K562 (cell line): ENCODE results near the gene HLCS. TPM values are rescaled to one million over a fixed set of nuclear protein-coding genes. Genes with fewer than 3 reads are reported as not detected.

Experiments used
- ATAC-seq: fragments of 200-7000 bp; cut with Tn5 transposase; 3 replicates; pipeline ENCODE4 v1.9.1; 2020; ENCODE audit warnings: moderate library complexity
- BruUV-seq: library from RNA; stranded (reverse); fragments of 400-500 nt; replicated peaks from 2 replicates; lab custom pipeline; 2021; lab: Mats Ljungman, UMichigan
- CTCF ChIA-PET: fragments of 300-600 bp; formaldehyde crosslinking; extraction: SDS; loops from one replicate; lab custom pipeline; 2021; ENCODE audit warnings: low intra/inter-chr PET ratio; lab: Yijun Ruan, JAX
- POLR2A ChIA-PET: fragments of 300-600, 350-650 bp; sonication (Branson Sonifier 250); formaldehyde crosslinking; extraction: SDS; loops from one replicate; lab custom pipeline; 2021; ENCODE audit warnings: antibody characterized with exemption, inconsistent platforms; lab: Yijun Ruan, JAX
- DNase-seq, 4 experiments: peaks; one replicate each; pipeline versions ENCODE4 v3.0.0 to v3.0.0-alpha.2; 2011 to 2018; ENCODE audit warnings: low spot score in 3 of 4, mixed read lengths in 3 of 4; ENCODE audit errors: extremely low read depth in 1 of 4
- FAIRE-seq: peaks from 2 replicates; lab custom pipeline; 2011; peaks lifted over from hg19 to GRCh38; lab: Jason Lieb, UNC
- H2AFZ ChIP-seq: 2 replicates; pipeline ENCODE4 v1.6.0; 2011; ENCODE audit warnings: low read depth, low read length, control low read depth, inconsistent platforms
- H3K27ac ChIP-seq: fragments of 200-600 bp; 3 replicates; pipeline ENCODE4 v1.8.0; 2011; ENCODE audit warnings: low read depth, mild to moderate bottlenecking, control low read depth, inconsistent platforms, low read length, moderate library complexity, mixed read lengths; ENCODE audit errors: extremely low read depth
- H3K27me3 ChIP-seq, 2 experiments: fragments of 300-600 bp in 1 of 2; 2 replicates in 1 of 2; 3 replicates in 1 of 2; pipeline versions ENCODE4 v1.6.0 to v1.8.0; 2011; ENCODE audit warnings: inconsistent platforms in 2 of 2, low read length in 2 of 2, mild to moderate bottlenecking in 1 of 2, mixed read lengths in 1 of 2, moderate library complexity in 1 of 2; ENCODE audit not compliant: control insufficient read depth in 2 of 2, insufficient read depth in 2 of 2
- H3K36me3 ChIP-seq: fragments of 300-600 bp; 3 replicates; pipeline ENCODE4 v1.8.0; 2011; ENCODE audit warnings: mild to moderate bottlenecking, low read length, inconsistent platforms; ENCODE audit not compliant: control insufficient read depth, insufficient read depth
- H3K4me1 ChIP-seq, 2 experiments: fragments of 200-600 bp in 1 of 2; replicated peaks in 1 of 2; 2 replicates in 1 of 2; 3 replicates in 1 of 2; pipeline versions ENCODE4 v1.5.1 to v1.8.0; 2011; ENCODE audit warnings: inconsistent platforms in 2 of 2, low read length in 2 of 2, mild to moderate bottlenecking in 1 of 2, mixed read lengths in 1 of 2, moderate library complexity in 1 of 2; ENCODE audit not compliant: control insufficient read depth in 2 of 2, insufficient read depth in 2 of 2
- H3K4me2 ChIP-seq: 2 replicates; pipeline ENCODE4 v1.6.1; 2011; ENCODE audit warnings: low read length, control low read depth, inconsistent platforms, mixed read lengths; ENCODE audit not compliant: insufficient read depth
- H3K4me3 ChIP-seq: fragments of 200-600 bp; sonication (generic), shearing (Covaris generic); 2 replicates; pipeline ENCODE4 v1.5.1; 2016; ENCODE audit warnings: control low read depth, inconsistent platforms
- H3K79me2 ChIP-seq: fragments of 200-600 bp; 3 replicates; pipeline ENCODE4 v1.8.0; 2011; ENCODE audit warnings: low read length, inconsistent platforms; ENCODE audit not compliant: control insufficient read depth, insufficient read depth
- H3K9ac ChIP-seq, 2 experiments: 2 replicates each; pipeline versions ENCODE4 v1.6.0 to v1.6.1; 2011; ENCODE audit warnings: low read depth in 2 of 2, low read length in 2 of 2, control low read depth in 1 of 2, inconsistent platforms in 1 of 2, mild to moderate bottlenecking in 1 of 2, mixed read lengths in 1 of 2; ENCODE audit not compliant: insufficient read depth in 1 of 2
- H3K9me1 ChIP-seq: one replicate; pipeline ENCODE4 v1.6.0; 2011; ENCODE audit warnings: inconsistent platforms, mild to moderate bottlenecking, low read length, moderate library complexity; ENCODE audit not compliant: control insufficient read depth, insufficient read depth
- H3K9me3 ChIP-seq: replicated peaks from 2 replicates; pipeline ENCODE4 v1.5.1; 2011; ENCODE audit warnings: low read depth, low read length, inconsistent platforms; ENCODE audit not compliant: control insufficient read depth, insufficient read depth
- H4K20me1 ChIP-seq: replicated peaks from 2 replicates; pipeline ENCODE4 v1.6.1; 2011; ENCODE audit warnings: low read length, inconsistent platforms, mixed read lengths; ENCODE audit not compliant: control insufficient read depth, insufficient read depth
- CBX2 ChIP-seq: fragments of 200-600 bp; sonication (generic); IDR thresholded peaks from one replicate; pipeline ENCODE4 v1.6.1; 2012; ENCODE audit warnings: mild to moderate bottlenecking, low read length, inconsistent platforms; ENCODE audit not compliant: insufficient read depth, poor library complexity, severe bottlenecking
- CC2D1A ChIP-seq: fragments of 450-650 bp; IDR thresholded peaks from 2 replicates; pipeline ENCODE4 v1.6.1; 2017; ENCODE audit warnings: mild to moderate bottlenecking
- ETS1 ChIP-seq: conservative IDR thresholded peaks from 2 replicates; pipeline ENCODE4 v1.6.1; 2011; ENCODE audit warnings: low read depth, mild to moderate bottlenecking, low read length; ENCODE audit not compliant: control insufficient read depth
- MECOM ChIP-seq: fragments of 250-450 bp; sonication (Bioruptor Pico); IDR thresholded peaks from 2 replicates; pipeline ENCODE4 v1.8.0; 2022; ENCODE audit warnings: inconsistent platforms
- TGIF2 ChIP-seq: sonication (generic); formaldehyde crosslinking; IDR thresholded peaks from 2 replicates; pipeline ENCODE4 v1.8.1; 2022; ENCODE audit warnings: mild to moderate bottlenecking, missing genetic modification reagents, moderate library complexity
- WGBS: fragments of 100-300 bp; shearing (Covaris generic); methylation state at CpG from one replicate; pipeline ENCODE4 v1.1.6; 2016; ENCODE audit warnings: low coverage, mixed read lengths; ENCODE audit not compliant: insufficient coverage; ENCODE audit errors: missing lambda C conversion rate; 5-methylcytosine and 5-hydroxymethylcytosine counted together
- in situ Hi-C: fragments of 300-500 bp; cut with MboI; formaldehyde crosslinking; loops from 4 replicates; pipeline ENCODE4 v1.15.0; 2018; ENCODE audit warnings: inconsistent platforms, mixed read lengths
- intact Hi-C: fragments of 100-400 bp; cut with micrococcal nuclease; formaldehyde crosslinking; loops from 2 replicates; pipeline ENCODE4 v1.14.2; 2022
- polyA plus RNA-seq, 8 experiments: library from polyadenylated mRNA; depleted of rRNA in 4 of 8; stranded (reverse) in 5 of 8; unstranded in 3 of 8; fragments of >200 nt; fragmentation: Nextera tagmentation in 2 of 8; fragmentation: Illumina TruSeq in 1 of 8; extraction: Ambion mirVana in 2 of 8; extraction: Trizol in 1 of 8; gene quantifications; 2 replicates each; pipeline versions ENCODE4 v1.2.1 to v1.2.3, GENCODE V29; 2011 to 2014; ENCODE audit warnings: inconsistent platforms in 1 of 8, missing spikeins in 1 of 8
- total RNA-seq, 7 experiments: library from RNA; depleted of rRNA in 6 of 7; stranded (reverse); fragments of >200 nt in 6 of 7; fragmentation: Illumina TruSeq in 2 of 7; extraction: Trizol in 2 of 7; gene quantifications; 2 replicates each; pipeline versions ENCODE4 v1.2.1 to v1.2.3, GENCODE V29; 2011 to 2021; ENCODE audit warnings: low replicate concordance in 1 of 7
- TF ChIP-seq, protein P1 (sequence below), 2 experiments: fragments of 450-650 bp; conservative IDR thresholded peaks; 2 replicates each; pipeline ENCODE4 v1.6.1; 2017; ENCODE audit warnings: mild to moderate bottlenecking in 2 of 2, moderate library complexity in 2 of 2

The HLCS gene
- total and polyA plus RNA-seq, 9 of the 15 experiments (the other 6 are each of a cell fraction or from before 2014, with no cell fraction given): 3.0 to 21.5 (median 17.1) TPM

- CTCF ChIA-PET: no interaction called here
- in situ Hi-C loops: no loop called here
- no peak for FAIRE-seq
- no peak for TF ChIP-seq CC2D1A
- TF ChIP-seq TGIF2 (CRISPR knock-in tag): no peak
- TF ChIP-seq MECOM (CRISPR knock-in tag): no peak
- TF ChIP-seq CBX2: no peak
- TF ChIP-seq ETS1: no peak; the same call in 1 of the 2 replicates
- TF ChIP-seq, protein P1, sequence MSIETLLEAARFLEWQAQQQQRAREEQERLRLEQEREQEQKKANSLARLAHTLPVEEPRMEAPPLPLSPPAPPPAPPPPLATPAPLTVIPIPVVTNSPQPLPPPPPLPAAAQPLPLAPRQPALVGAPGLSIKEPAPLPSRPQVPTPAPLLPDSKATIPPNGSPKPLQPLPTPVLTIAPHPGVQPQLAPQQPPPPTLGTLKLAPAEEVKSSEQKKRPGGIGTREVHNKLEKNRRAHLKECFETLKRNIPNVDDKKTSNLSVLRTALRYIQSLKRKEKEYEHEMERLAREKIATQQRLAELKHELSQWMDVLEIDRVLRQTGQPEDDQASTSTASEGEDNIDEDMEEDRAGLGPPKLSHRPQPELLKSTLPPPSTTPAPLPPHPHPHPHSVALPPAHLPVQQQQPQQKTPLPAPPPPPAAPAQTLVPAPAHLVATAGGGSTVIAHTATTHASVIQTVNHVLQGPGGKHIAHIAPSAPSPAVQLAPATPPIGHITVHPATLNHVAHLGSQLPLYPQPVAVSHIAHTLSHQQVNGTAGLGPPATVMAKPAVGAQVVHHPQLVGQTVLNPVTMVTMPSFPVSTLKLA (conservative IDR thresholded peaks at IDR 0.05): peak in 1 of 2 experiments; percentile 17; a peak in 1 of 4 replicates
These were observed 626 bp upstream of the HLCS start for GRCh38 chr21:36966821-36967768.

More at GRCh38 chr21:36966821-36967768, 626 bp upstream of the HLCS start:
- Histone ChIP-seq H3K4me1 (peaks cover 27 to 32% of the 10 kb centered on the region in 2 experiments), H3K4me2 (peak overlapping the region; percentile 80), H4K20me1 (no peaks in the 10 kb centered on the region), H3K27me3 (no peaks in the 10 kb centered on the region), H3K9ac (peak overlapping the region; percentile 80 to 88), H3K27ac (peak overlapping the region; percentile 80), H3K9me1 (no peaks in the 10 kb centered on the region), H3K9me3 (no peaks in the 10 kb centered on the region), H3K79me2 (peaks cover 30% of the 10 kb centered on the region), H3K4me3 (peak overlapping the region; percentile 89), H2AFZ (peak overlapping the region; percentile 87), H3K36me3 (no peaks in the 10 kb centered on the region; the same call in 2 of the 3 replicates)
- WGBS: 19% methylated on average over 15 of the region's 34 CpGs
- BruUV-seq: TSS peak; percentile 79
- peak; percentile 9; the same call in 2 of the 3 replicates for ATAC-seq
- intact Hi-C loops: loop anchor here (1.0 kb wide), 1 partner anchor 28 kb away; no protein-coding TSS in a partner anchor
- peak in 1 of 4 experiments; percentile 31 for DNase-seq
- POLR2A ChIA-PET: interaction anchor here (0.6 to 3.0 kb wide), 10 partner anchors 8 to 206 kb away, joined by 3 to 17 read pairs (median 3); no protein-coding TSS in a partner anchor
